K562 (cell line): Measurements from ENCODE around the gene TEPSIN. TPM values are rescaled to one million over a fixed set of nuclear protein-coding genes. Genes with fewer than 3 reads are reported as not detected.

ENCODE experiments used
- CBX3 ChIP-seq, 2 experiments: IDR thresholded peaks; 1 replicate in 1 of 2; 2 replicates in 1 of 2; pipeline ENCODE4 v1.6.1; 2012; ENCODE audit warnings: inconsistent platforms in 2 of 2, low read length in 2 of 2, borderline replicate concordance in 1 of 2, control low read depth in 1 of 2
- ERF ChIP-seq: fragments of 450-650 bp; formaldehyde crosslinking; IDR thresholded peaks from 2 replicates; pipeline ENCODE4 v1.4.0; 2020; ENCODE audit warnings: mild to moderate bottlenecking, mixed read lengths
- IFI16 ChIP-seq: fragments of 250-450 bp; sonication (Bioruptor Pico); IDR thresholded peaks from 2 replicates; pipeline ENCODE4 v2.1.2; 2022; ENCODE audit warnings: mild to moderate bottlenecking, inconsistent platforms
- MCM2 ChIP-seq: fragments of 450-650 bp; IDR thresholded peaks from 2 replicates; pipeline ENCODE4 v1.6.1; 2017; ENCODE audit warnings: low read depth, mild to moderate bottlenecking
- NFRKB ChIP-seq: fragments of 450-650 bp; IDR thresholded peaks from 2 replicates; pipeline ENCODE4 v1.6.1; 2016; ENCODE audit warnings: low read depth
- NFYB ChIP-seq: IDR thresholded peaks from 2 replicates; pipeline ENCODE4 v1.6.1; 2011; ENCODE audit warnings: mild to moderate bottlenecking, moderate library complexity; ENCODE audit not compliant: insufficient read length; ENCODE audit errors: extremely low read depth
- RBM15 ChIP-seq: fragments of 200-400 bp; formaldehyde crosslinking; IDR thresholded peaks from 2 replicates; pipeline ENCODE4 v1.6.1; 2018; ENCODE audit warnings: mild to moderate bottlenecking, low read length, moderate library complexity; ENCODE audit not compliant: insufficient read depth
- SRSF1 ChIP-seq: fragments of 200-400 bp; formaldehyde crosslinking; IDR thresholded peaks from 2 replicates; pipeline ENCODE4 v1.6.1; 2017; ENCODE audit warnings: mild to moderate bottlenecking, low read depth, low read length, moderate library complexity
- U2AF1 ChIP-seq: fragments of 200-400 bp; formaldehyde crosslinking; optimal IDR thresholded peaks from 2 replicates; pipeline ENCODE3; 2017; ENCODE audit warnings: mild to moderate bottlenecking, low read depth, low read length, moderate library complexity
- ZNF589 ChIP-seq: fragments of 200-800 bp; sonication (Bioruptor generic); IDR thresholded peaks from 2 replicates; pipeline ENCODE4 v1.6.1; 2016; ENCODE audit warnings: low read depth, missing genetic modification characterization, missing compliant biosample characterization
- polyA plus RNA-seq, 8 experiments: library from polyadenylated mRNA; depleted of rRNA in 4 of 8; stranded (reverse) in 5 of 8; unstranded in 3 of 8; fragments of >200 nt; fragmentation: Nextera tagmentation in 2 of 8; fragmentation: Illumina TruSeq in 1 of 8; extraction: Ambion mirVana in 2 of 8; extraction: Trizol in 1 of 8; gene quantifications; 2 replicates each; pipeline versions ENCODE4 v1.2.1 to v1.2.3, GENCODE V29; 2011 to 2014; ENCODE audit warnings: inconsistent platforms in 1 of 8, missing spikeins in 1 of 8
- total RNA-seq, 7 experiments: library from RNA; depleted of rRNA in 6 of 7; stranded (reverse); fragments of >200 nt in 6 of 7; fragmentation: Illumina TruSeq in 2 of 7; extraction: Trizol in 2 of 7; gene quantifications; 2 replicates each; pipeline versions ENCODE4 v1.2.1 to v1.2.3, GENCODE V29; 2011 to 2021; ENCODE audit warnings: low replicate concordance in 1 of 7
- TF ChIP-seq, protein P1 (sequence below): sonication (generic); formaldehyde crosslinking; IDR thresholded peaks from 2 replicates; pipeline ENCODE4 v1.8.0; 2023; ENCODE audit warnings: missing genetic modification reagents, mild to moderate bottlenecking, borderline replicate concordance
- TF ChIP-seq, protein P2 (sequence below): fragments of 450-650 bp; IDR thresholded peaks from 2 replicates; pipeline ENCODE4 v1.6.1; 2016; ENCODE audit warnings: borderline replicate concordance
- TF ChIP-seq, protein P3 (sequence below): fragments of 250-450 bp; sonication (Bioruptor Pico); IDR thresholded peaks from 2 replicates; pipeline ENCODE4 v1.5.0; 2022; ENCODE audit warnings: mild to moderate bottlenecking
- TF ChIP-seq, protein P4 (sequence below): fragments of 450-650 bp; IDR thresholded peaks from 2 replicates; pipeline ENCODE4 v1.6.1; 2014; ENCODE audit warnings: low read depth, mild to moderate bottlenecking, moderate library complexity, borderline replicate concordance

The TEPSIN gene
- total and polyA plus RNA-seq, 9 of the 15 experiments (the other 6 are each of a cell fraction or from before 2014, with no cell fraction given) = 0.80 to 29.8 (median 5.3) TPM

DNA sequence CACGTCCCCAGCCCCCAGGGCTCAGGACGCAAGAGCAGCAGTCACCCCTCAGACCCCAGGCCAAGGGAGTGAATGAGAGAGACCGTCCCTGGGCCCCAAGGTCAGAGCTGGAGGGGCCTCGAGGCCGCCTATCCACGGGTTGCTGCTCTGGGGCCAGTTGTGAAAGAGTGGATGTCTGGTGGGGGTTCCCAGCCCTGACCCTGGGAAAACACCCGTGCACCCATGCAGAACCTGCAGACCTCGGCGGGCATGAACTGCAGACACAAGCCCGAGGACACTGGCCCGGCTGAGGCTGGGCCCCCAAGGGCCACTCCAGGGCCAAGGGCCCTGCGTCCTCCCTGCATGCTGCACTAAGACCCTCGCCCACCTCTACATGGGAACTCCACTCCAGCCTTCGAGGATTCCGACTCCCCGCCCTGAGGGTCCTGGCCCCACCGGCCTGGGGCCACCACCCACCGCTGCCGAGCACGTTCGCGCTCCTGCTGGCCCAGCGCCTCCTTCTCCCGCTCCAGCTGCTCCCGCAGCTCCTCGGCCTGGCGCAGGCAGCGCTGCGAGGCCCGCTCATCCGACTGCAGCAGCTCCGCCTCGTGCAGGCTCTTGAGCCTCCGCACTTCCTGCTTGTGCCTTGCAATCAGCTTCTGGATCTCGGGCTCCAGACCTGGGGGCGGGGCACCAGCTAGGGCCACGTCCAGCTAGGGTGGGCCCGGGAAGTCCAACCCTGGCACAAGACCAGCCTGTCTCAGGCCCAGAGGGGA is 45.2 kb downstream of the TEPSIN start (continued):
- TF ChIP-seq SRSF1 = no peak
- TF ChIP-seq, protein P1, sequence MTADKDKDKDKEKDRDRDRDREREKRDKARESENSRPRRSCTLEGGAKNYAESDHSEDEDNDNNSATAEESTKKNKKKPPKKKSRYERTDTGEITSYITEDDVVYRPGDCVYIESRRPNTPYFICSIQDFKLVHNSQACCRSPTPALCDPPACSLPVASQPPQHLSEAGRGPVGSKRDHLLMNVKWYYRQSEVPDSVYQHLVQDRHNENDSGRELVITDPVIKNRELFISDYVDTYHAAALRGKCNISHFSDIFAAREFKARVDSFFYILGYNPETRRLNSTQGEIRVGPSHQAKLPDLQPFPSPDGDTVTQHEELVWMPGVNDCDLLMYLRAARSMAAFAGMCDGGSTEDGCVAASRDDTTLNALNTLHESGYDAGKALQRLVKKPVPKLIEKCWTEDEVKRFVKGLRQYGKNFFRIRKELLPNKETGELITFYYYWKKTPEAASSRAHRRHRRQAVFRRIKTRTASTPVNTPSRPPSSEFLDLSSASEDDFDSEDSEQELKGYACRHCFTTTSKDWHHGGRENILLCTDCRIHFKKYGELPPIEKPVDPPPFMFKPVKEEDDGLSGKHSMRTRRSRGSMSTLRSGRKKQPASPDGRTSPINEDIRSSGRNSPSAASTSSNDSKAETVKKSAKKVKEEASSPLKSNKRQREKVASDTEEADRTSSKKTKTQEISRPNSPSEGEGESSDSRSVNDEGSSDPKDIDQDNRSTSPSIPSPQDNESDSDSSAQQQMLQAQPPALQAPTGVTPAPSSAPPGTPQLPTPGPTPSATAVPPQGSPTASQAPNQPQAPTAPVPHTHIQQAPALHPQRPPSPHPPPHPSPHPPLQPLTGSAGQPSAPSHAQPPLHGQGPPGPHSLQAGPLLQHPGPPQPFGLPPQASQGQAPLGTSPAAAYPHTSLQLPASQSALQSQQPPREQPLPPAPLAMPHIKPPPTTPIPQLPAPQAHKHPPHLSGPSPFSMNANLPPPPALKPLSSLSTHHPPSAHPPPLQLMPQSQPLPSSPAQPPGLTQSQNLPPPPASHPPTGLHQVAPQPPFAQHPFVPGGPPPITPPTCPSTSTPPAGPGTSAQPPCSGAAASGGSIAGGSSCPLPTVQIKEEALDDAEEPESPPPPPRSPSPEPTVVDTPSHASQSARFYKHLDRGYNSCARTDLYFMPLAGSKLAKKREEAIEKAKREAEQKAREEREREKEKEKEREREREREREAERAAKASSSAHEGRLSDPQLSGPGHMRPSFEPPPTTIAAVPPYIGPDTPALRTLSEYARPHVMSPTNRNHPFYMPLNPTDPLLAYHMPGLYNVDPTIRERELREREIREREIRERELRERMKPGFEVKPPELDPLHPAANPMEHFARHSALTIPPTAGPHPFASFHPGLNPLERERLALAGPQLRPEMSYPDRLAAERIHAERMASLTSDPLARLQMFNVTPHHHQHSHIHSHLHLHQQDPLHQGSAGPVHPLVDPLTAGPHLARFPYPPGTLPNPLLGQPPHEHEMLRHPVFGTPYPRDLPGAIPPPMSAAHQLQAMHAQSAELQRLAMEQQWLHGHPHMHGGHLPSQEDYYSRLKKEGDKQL = no peak
- TF ChIP-seq IFI16 = no peak
- 0 out of 2 replicates have a peak, but pooled peaks have one; percentile 20 for TF ChIP-seq ERF (CRISPR knock-in tag)
- TF ChIP-seq NFRKB = no peak
- no peak for TF ChIP-seq NFYB
- peak; percentile 72; the same call in 1 of the 2 replicates for TF ChIP-seq ZNF589 (CRISPR knock-in tag)
- TF ChIP-seq, protein P2, sequence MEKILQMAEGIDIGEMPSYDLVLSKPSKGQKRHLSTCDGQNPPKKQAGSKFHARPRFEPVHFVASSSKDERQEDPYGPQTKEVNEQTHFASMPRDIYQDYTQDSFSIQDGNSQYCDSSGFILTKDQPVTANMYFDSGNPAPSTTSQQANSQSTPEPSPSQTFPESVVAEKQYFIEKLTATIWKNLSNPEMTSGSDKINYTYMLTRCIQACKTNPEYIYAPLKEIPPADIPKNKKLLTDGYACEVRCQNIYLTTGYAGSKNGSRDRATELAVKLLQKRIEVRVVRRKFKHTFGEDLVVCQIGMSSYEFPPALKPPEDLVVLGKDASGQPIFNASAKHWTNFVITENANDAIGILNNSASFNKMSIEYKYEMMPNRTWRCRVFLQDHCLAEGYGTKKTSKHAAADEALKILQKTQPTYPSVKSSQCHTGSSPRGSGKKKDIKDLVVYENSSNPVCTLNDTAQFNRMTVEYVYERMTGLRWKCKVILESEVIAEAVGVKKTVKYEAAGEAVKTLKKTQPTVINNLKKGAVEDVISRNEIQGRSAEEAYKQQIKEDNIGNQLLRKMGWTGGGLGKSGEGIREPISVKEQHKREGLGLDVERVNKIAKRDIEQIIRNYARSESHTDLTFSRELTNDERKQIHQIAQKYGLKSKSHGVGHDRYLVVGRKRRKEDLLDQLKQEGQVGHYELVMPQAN = no peak
- TF ChIP-seq, protein P3, sequence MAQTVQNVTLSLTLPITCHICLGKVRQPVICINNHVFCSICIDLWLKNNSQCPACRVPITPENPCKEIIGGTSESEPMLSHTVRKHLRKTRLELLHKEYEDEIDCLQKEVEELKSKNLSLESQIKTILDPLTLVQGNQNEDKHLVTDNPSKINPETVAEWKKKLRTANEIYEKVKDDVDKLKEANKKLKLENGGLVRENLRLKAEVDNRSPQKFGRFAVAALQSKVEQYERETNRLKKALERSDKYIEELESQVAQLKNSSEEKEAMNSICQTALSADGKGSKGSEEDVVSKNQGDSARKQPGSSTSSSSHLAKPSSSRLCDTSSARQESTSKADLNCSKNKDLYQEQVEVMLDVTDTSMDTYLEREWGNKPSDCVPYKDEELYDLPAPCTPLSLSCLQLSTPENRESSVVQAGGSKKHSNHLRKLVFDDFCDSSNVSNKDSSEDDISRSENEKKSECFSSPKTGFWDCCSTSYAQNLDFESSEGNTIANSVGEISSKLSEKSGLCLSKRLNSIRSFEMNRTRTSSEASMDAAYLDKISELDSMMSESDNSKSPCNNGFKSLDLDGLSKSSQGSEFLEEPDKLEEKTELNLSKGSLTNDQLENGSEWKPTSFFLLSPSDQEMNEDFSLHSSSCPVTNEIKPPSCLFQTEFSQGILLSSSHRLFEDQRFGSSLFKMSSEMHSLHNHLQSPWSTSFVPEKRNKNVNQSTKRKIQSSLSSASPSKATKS (CRISPR knock-in tag) = no peak
- TF ChIP-seq MCM2 = no peak
- no peak for TF ChIP-seq U2AF1
- no peak for TF ChIP-seq RBM15
- no peak for TF ChIP-seq CBX3 (IDR thresholded peaks at IDR 0.05; ENCODE audit: borderline replicate concordance in 1 of 2, low read length in 2 of 2)
- TF ChIP-seq, protein P4, sequence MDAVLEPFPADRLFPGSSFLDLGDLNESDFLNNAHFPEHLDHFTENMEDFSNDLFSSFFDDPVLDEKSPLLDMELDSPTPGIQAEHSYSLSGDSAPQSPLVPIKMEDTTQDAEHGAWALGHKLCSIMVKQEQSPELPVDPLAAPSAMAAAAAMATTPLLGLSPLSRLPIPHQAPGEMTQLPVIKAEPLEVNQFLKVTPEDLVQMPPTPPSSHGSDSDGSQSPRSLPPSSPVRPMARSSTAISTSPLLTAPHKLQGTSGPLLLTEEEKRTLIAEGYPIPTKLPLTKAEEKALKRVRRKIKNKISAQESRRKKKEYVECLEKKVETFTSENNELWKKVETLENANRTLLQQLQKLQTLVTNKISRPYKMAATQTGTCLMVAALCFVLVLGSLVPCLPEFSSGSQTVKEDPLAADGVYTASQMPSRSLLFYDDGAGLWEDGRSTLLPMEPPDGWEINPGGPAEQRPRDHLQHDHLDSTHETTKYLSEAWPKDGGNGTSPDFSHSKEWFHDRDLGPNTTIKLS = 0 out of 2 replicates have a peak, but pooled peaks have one; percentile 32
